Measurements from ENCODE around the gene SCRN2. TPM values are rescaled to one million over a fixed set of nuclear protein-coding genes. Genes with fewer than 3 reads are reported as not detected.

The SCRN2 gene
- total and polyA plus RNA-seq, 2 of the 8 experiments (the other 6 are each of a cell fraction or from before 2014, with no cell fraction given), result 24.4 to 42.3 TPM

DNA sequence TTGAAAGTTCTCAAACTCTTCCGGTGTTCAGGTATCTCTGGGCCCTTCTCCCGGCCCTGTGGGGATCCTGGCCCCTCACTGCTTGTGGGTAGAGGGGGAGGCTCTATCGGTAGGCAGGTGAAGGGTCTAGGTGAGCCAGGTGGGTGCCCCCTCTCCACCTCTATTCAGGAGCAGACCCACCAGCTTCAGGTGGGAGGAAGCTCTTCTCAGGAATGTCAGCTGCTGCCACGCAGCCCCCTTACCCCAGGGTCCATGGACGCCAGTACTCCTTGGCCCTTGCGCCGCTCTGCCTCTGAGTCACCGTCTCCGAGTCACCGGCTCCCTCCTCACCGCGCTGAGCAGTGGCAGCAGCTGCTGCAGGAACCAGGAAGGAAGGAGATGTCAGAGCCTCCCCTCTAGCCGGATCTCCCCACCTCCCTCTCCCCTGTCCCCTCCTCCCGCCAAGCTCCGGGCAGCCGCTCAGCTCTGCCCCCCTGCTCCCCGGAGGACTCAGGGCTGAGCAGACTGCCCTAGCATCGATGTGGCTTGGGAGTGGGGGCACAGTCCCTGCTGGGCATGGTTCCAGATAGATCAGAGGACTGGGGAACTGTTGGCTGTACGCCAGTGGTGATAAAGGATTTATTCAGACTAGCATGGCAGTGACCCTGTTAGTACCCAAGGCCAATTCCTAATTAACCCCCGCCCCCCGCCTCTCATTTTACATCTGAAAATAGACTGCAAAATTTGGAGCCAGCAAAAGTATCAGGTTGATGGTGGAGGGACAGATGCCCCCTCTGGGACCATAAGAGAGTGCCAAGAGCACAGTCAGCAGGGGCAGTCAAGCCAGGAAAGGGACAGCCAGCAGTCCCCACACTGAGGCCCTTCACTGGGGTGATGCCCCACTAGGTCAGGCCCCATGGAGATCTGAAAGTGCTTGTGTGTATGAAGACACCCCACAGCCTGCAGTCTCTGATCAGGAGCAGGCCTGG is 19.4 kb downstream of the SCRN2 start, which contains the start of gene OSBPL7 (continued):
- TF ChIP-seq, protein P1, sequence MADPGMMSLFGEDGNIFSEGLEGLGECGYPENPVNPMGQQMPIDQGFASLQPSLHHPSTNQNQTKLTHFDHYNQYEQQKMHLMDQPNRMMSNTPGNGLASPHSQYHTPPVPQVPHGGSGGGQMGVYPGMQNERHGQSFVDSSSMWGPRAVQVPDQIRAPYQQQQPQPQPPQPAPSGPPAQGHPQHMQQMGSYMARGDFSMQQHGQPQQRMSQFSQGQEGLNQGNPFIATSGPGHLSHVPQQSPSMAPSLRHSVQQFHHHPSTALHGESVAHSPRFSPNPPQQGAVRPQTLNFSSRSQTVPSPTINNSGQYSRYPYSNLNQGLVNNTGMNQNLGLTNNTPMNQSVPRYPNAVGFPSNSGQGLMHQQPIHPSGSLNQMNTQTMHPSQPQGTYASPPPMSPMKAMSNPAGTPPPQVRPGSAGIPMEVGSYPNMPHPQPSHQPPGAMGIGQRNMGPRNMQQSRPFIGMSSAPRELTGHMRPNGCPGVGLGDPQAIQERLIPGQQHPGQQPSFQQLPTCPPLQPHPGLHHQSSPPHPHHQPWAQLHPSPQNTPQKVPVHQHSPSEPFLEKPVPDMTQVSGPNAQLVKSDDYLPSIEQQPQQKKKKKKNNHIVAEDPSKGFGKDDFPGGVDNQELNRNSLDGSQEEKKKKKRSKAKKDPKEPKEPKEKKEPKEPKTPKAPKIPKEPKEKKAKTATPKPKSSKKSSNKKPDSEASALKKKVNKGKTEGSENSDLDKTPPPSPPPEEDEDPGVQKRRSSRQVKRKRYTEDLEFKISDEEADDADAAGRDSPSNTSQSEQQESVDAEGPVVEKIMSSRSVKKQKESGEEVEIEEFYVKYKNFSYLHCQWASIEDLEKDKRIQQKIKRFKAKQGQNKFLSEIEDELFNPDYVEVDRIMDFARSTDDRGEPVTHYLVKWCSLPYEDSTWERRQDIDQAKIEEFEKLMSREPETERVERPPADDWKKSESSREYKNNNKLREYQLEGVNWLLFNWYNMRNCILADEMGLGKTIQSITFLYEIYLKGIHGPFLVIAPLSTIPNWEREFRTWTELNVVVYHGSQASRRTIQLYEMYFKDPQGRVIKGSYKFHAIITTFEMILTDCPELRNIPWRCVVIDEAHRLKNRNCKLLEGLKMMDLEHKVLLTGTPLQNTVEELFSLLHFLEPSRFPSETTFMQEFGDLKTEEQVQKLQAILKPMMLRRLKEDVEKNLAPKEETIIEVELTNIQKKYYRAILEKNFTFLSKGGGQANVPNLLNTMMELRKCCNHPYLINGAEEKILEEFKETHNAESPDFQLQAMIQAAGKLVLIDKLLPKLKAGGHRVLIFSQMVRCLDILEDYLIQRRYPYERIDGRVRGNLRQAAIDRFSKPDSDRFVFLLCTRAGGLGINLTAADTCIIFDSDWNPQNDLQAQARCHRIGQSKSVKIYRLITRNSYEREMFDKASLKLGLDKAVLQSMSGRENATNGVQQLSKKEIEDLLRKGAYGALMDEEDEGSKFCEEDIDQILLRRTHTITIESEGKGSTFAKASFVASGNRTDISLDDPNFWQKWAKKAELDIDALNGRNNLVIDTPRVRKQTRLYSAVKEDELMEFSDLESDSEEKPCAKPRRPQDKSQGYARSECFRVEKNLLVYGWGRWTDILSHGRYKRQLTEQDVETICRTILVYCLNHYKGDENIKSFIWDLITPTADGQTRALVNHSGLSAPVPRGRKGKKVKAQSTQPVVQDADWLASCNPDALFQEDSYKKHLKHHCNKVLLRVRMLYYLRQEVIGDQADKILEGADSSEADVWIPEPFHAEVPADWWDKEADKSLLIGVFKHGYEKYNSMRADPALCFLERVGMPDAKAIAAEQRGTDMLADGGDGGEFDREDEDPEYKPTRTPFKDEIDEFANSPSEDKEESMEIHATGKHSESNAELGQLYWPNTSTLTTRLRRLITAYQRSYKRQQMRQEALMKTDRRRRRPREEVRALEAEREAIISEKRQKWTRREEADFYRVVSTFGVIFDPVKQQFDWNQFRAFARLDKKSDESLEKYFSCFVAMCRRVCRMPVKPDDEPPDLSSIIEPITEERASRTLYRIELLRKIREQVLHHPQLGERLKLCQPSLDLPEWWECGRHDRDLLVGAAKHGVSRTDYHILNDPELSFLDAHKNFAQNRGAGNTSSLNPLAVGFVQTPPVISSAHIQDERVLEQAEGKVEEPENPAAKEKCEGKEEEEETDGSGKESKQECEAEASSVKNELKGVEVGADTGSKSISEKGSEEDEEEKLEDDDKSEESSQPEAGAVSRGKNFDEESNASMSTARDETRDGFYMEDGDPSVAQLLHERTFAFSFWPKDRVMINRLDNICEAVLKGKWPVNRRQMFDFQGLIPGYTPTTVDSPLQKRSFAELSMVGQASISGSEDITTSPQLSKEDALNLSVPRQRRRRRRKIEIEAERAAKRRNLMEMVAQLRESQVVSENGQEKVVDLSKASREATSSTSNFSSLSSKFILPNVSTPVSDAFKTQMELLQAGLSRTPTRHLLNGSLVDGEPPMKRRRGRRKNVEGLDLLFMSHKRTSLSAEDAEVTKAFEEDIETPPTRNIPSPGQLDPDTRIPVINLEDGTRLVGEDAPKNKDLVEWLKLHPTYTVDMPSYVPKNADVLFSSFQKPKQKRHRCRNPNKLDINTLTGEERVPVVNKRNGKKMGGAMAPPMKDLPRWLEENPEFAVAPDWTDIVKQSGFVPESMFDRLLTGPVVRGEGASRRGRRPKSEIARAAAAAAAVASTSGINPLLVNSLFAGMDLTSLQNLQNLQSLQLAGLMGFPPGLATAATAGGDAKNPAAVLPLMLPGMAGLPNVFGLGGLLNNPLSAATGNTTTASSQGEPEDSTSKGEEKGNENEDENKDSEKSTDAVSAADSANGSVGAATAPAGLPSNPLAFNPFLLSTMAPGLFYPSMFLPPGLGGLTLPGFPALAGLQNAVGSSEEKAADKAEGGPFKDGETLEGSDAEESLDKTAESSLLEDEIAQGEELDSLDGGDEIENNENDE (IDR thresholded peaks at IDR 0.05; ENCODE audit: insufficient replicate concordance, low read length), result no peak
- TF ChIP-seq RNF2 (IDR thresholded peaks at IDR 0.05; ENCODE audit: borderline replicate concordance, low read depth, low read length, missing control alignments, poor library complexity, severe bottlenecking) (no peak), TBP (IDR thresholded peaks at IDR 0.05; ENCODE audit: low read depth, low read length) (no peak), EGR1 (IDR thresholded peaks at IDR 0.05; ENCODE audit: borderline replicate concordance, low read depth, low read length) (peak; percentile 54; the same call in 1 of the 2 replicates), YY1 (IDR thresholded peaks at IDR 0.05; ENCODE audit: low read depth, low read length) (no peak), BRCA1 (IDR thresholded peaks at IDR 0.05; ENCODE audit: low read depth, low read length) (no peak), POLR2A (IDR thresholded peaks at IDR 0.05; ENCODE audit: control extremely low read depth in 1 of 2, low read depth in 2 of 2, low read length in 2 of 2) (no peak), ASH2L (IDR thresholded peaks at IDR 0.05; ENCODE audit: low read length) (no peak), GABPA (IDR thresholded peaks at IDR 0.05; ENCODE audit: borderline replicate concordance, insufficient read depth, low read length) (no peak), SUZ12 (IDR thresholded peaks at IDR 0.05; ENCODE audit: low read length) (no peak)

Measured in H1 (cell line).